ENCODE data around the gene RIC1.

DNA sequence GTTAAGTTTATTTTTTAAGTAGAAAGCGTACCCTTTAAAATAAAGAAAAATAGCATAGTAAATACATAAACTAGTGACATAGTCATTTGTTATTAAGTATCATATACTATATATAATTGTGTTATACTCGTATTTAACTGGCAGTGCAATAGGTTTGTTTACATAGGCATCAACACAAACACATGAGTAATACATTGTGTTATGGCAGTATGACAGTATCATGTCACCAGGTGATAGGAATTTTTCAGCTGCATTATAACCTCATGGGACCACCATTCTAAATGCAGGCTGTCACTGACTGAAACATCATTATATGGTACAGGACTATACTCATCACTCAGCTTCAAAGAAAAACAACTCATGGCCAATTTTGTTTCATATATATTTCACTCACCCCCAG, 8.4 kb upstream of the RIC1 start:
- TF ChIP-seq, protein P1, sequence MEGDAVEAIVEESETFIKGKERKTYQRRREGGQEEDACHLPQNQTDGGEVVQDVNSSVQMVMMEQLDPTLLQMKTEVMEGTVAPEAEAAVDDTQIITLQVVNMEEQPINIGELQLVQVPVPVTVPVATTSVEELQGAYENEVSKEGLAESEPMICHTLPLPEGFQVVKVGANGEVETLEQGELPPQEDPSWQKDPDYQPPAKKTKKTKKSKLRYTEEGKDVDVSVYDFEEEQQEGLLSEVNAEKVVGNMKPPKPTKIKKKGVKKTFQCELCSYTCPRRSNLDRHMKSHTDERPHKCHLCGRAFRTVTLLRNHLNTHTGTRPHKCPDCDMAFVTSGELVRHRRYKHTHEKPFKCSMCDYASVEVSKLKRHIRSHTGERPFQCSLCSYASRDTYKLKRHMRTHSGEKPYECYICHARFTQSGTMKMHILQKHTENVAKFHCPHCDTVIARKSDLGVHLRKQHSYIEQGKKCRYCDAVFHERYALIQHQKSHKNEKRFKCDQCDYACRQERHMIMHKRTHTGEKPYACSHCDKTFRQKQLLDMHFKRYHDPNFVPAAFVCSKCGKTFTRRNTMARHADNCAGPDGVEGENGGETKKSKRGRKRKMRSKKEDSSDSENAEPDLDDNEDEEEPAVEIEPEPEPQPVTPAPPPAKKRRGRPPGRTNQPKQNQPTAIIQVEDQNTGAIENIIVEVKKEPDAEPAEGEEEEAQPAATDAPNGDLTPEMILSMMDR (IDR thresholded peaks at IDR 0.05) = no peak
- TF ChIP-seq POLR2A (IDR thresholded peaks at IDR 0.05) = no peak

Measured in heart left ventricle (tissue), 13 donors.